ENCODE results near the gene PLSCR5.

PLSCR5 gene

DNA sequence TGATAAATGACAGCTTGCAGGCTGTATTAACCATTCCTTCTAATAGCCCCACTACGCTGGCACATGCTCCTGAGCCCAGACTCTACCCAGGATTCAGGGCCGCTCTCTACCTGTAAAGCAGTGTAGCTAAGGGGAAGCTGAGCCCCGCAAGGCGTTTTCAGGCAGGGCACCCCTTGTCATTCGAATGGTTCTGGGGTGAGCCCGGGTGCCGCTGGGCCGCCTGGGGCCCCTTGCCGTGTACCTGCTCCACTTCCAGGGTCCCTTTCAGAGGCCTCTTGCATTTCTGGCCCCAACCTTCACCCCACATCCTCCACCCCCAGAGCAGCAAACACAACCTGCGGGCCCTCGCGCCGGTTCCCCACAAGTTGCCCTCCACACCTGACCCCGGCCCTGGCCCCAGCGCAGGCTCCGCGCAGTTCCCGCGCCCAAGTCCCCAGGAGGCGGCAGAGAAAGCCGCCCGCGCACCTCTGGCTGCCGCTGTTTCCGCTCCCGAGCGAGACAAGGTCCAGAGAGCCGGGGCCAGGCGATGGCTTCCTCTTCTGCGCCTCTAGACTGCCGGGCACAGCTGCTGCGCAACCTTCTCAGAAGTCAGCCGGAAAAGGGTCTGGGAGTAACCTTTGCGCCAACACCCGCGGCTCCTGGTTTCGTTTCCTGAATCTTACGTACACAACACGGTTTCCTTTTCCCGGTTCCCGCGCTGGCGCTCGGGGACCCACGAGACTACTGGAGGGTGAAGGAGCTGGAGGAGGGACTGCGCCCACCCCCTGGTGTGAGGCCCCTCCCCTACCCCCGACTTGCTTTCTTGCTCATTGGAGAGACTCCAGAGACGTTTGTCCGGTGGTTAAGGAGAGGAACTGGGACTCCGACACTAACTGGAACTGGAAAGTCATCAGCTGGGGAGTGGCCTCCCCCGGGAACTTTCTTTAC is 60.9 kb downstream of the PLSCR5 start, which contains the start of gene PLSCR1:
TSS of gene PLSCR1 (minus strand) at position 606 of the 927 bp plus-strand sequence. CDS start 8,055 bp downstream, outside the sequence.
- DNase-seq (ENCODE audit: low read depth) = peak; percentile 92

DNA sequence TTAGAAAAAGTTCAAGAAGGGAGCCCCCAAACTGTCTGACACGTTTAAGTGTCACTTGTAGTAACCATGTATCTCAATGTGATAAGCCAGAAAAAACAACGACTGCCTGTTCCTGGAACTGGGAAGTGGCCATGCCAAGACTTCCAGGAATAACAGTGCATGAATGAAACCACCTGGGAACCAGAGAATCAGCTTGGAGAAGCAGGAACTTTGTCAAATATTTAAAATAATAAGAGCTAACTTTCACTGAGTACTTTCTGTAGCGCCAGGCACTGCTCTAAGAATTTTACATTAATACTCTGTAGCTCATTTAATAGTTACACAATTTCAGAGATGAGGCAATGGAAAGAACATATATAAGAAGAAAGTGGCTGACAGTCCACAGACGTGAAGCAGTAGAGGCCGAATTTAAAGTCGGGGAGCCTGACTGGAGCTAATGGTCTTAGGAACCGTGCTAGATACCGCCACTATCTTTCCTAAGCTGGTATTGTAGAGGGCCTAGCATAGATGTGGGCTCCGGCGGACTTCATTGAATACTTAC is 61.6 kb downstream of the PLSCR5 start:
- no peak for DNase-seq (ENCODE audit: low read depth)

DNA sequence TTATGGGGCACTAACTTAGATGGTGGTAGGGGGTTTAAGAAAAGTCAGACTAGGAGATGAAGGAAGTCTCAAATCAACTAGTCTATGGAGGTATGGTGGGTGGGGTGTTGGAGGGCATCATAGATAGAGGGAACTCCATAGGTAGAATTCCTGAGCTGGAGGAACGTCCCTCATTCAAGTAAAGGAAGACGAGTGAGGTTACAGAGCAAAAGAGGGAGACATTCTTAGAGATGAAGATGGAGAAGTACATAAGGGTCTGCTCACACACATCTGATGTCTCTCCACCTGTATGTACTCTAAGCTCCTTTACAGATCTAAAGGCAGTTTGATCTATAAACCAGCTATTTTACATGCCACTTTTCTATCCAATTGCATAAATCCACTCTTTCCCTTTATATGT is 62.2 kb downstream of the PLSCR5 start:
- DNase-seq (ENCODE audit: low read depth) = no peak

GRCh38 chr3:146542179-146542578 is 63.0 kb downstream of the PLSCR5 start:
- no peak for DNase-seq (ENCODE audit: low read depth)

GRCh38 chr3:146540978-146541377 is 64.2 kb downstream of the PLSCR5 start:
- no peak for DNase-seq (ENCODE audit: low read depth)

- DNase-seq (ENCODE audit: low read depth) = no peak
These were observed 64.9 kb downstream of the PLSCR5 start for GRCh38 chr3:146540236-146540635.

DNA sequence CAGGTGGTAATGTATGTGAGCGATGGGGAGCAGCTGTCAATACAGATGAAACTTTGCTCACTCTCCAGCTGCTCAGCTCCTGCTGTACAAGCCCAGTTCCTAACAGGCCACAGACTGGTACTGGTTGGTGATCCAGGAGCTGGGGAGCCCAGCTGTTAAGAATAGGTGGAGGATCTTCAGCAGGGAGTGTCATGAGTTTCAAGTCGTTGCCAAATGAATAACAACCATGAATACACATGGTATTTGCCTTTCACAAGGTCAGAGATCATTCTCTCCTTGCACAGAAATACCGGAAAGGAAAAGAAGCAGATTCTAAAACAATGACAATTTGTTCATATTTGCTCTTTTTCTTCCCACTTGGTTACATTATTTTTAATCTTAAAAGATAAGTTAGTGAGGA is 65.8 kb downstream of the PLSCR5 start:
- no peak for DNase-seq (ENCODE audit: low read depth)

- DNase-seq (ENCODE audit: low read depth) = no peak
These were observed 67.5 kb downstream of the PLSCR5 start for GRCh38 chr3:146537603-146538002.

DNA sequence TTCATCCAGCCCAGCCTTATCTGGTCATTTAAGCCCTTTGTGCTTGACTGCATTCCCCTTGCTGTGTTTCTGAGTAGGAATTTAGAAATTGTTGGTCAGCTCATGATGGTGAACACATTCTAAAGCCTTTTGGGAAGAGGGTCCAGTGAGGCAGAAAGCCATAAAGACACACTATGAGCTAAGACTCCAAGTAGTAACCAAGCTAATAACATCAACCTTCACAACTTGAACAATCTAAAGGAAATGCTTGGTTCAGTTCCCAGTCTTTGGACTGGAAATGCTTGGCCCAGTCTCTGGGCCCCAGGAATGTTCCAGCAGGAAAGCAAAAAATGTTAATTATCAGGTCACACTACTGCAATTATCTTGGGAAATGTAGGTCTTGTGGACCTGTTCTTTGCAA is 68.5 kb downstream of the PLSCR5 start:
- no peak for DNase-seq (ENCODE audit: low read depth)

All from HS-27A (cell line).